GM21528 (cell line): Measurements from ENCODE around the gene DGCR8.
"Not testable (repeated sequence)": the region's sequence is repeated elsewhere in the genome, so short reads cannot be mapped to it uniquely, and the experiment has no call there.

ENCODE experiments used
- ATAC-seq: cut with Tn5 transposase; IDR thresholded peaks from one replicate; pipeline ENCODE4 v1.9.1; 2021; ENCODE audit warnings: mild to moderate bottlenecking, moderate library complexity; ENCODE audit not compliant: unreplicated experiment, low FRiP score

DGCR8 gene

GRCh38 chr22:20147237-20147988 lies 67.4 kb downstream of the DGCR8 start:
- ATAC-seq = no peak

GRCh38 chr22:20148414-20148813 lies 68.4 kb downstream of the DGCR8 start:
- ATAC-seq = no peak

- no peak for ATAC-seq
Measured at GRCh38 chr22:20149257-20150250, 69.5 kb downstream of the DGCR8 start.

- no peak for ATAC-seq
Measured at GRCh38 chr22:20150381-20151275, 70.6 kb downstream of the DGCR8 start, which contains the start of gene CCDC188. Gene CCDC188, minus strand, starts transcription at chr22:20151055. Its CDS starts 69 bp downstream, at chr22:20150986.

GRCh38 chr22:20151276-20151588 lies 71.2 kb downstream of the DGCR8 start:
- ATAC-seq = no peak

- no peak for ATAC-seq
Measured at GRCh38 chr22:20152464-20152890, 72.4 kb downstream of the DGCR8 start.

- no peak for ATAC-seq
Measured at GRCh38 chr22:20153945-20154344, 73.9 kb downstream of the DGCR8 start.

GRCh38 chr22:20154602-20155187 lies 74.7 kb downstream of the DGCR8 start:
- no peak for ATAC-seq

- no peak for ATAC-seq
Measured at GRCh38 chr22:20155330-20156041, 75.4 kb downstream of the DGCR8 start.

- no peak for ATAC-seq
Measured at GRCh38 chr22:20156042-20156389, 76.0 kb downstream of the DGCR8 start.

GRCh38 chr22:20156611-20157429 lies 76.8 kb downstream of the DGCR8 start:
- ATAC-seq = no peak

- no peak for ATAC-seq
Measured at GRCh38 chr22:20157430-20158183, 77.6 kb downstream of the DGCR8 start.

GRCh38 chr22:20158391-20159036 lies 78.5 kb downstream of the DGCR8 start:
- ATAC-seq = no peak

GRCh38 chr22:20159076-20159475 lies 79.0 kb downstream of the DGCR8 start:
- ATAC-seq = no peak

- ATAC-seq = not testable (repeated sequence)
Measured at GRCh38 chr22:20159531-20159930, 79.5 kb downstream of the DGCR8 start.

GRCh38 chr22:20160041-20160440 lies 80.0 kb downstream of the DGCR8 start:
- ATAC-seq = no peak
